ENCODE results near the gene APOA4. TPM values are rescaled to one million over a fixed set of nuclear protein-coding genes. Genes with fewer than 3 reads are reported as not detected.

The APOA4 gene
- total RNA-seq, 2 donors from 2014 or later: not detected

- TF ChIP-seq CTCF (IDR thresholded peaks at IDR 0.05): no peak
- Histone ChIP-seq H3K27me3 (no peaks in the 10 kb centered on the region), H3K36me3 (no peaks in the 10 kb centered on the region), H3K9ac (ENCODE audit: low read depth in 2 of 2, low read length in 2 of 2) (no peak overlapping the region), H3K27ac (no peak overlapping the region), H3K4me1 (no peaks in the 10 kb centered on the region), H3K9me3 (no peaks in the 10 kb centered on the region), H3K4me3 (no peak overlapping the region)
- no peak for DNase-seq
- intact Hi-C loops (cut with DNase I): no loop called here
These were observed 25.3 kb downstream of the APOA4 start for GRCh38 chr11:116797816-116798215.

GRCh38 chr11:116796548-116796947 is 26.6 kb downstream of the APOA4 start:
- no peak for DNase-seq
- Histone ChIP-seq H3K9ac (ENCODE audit: low read depth in 2 of 2, low read length in 2 of 2) (no peak overlapping the region), H3K27me3 (no peaks in the 10 kb centered on the region), H3K27ac (no peak overlapping the region), H3K4me1 (no peaks in the 10 kb centered on the region), H3K9me3 (no peaks in the 10 kb centered on the region), H3K4me3 (no peak overlapping the region), H3K36me3 (no peaks in the 10 kb centered on the region)
- intact Hi-C loops (cut with DNase I): no loop called here
- TF ChIP-seq CTCF (IDR thresholded peaks at IDR 0.05): no peak

- no peaks in the 10 kb centered on the region for H3K36me3 ChIP-seq
- H3K9me3 ChIP-seq: no peaks in the 10 kb centered on the region
- H3K27ac ChIP-seq: no peak overlapping the region
- H3K4me3 ChIP-seq: no peak overlapping the region
- no peak for DNase-seq
- H3K4me1 ChIP-seq: no peaks in the 10 kb centered on the region
- no peak overlapping the region for H3K9ac ChIP-seq (ENCODE audit: low read depth in 2 of 2, low read length in 2 of 2)
- intact Hi-C loops (cut with DNase I): loop anchor here (5.0 kb wide), 2 partner anchors 42 to 432 kb away; partner anchors contain the start of gene APOA1
- no peak for TF ChIP-seq CTCF (IDR thresholded peaks at IDR 0.05)
- no peaks in the 10 kb centered on the region for H3K27me3 ChIP-seq
These were observed 28.3 kb downstream of the APOA4 start for GRCh38 chr11:116794851-116795250.

GRCh38 chr11:116793772-116794097 is 29.4 kb downstream of the APOA4 start:
- no peak for TF ChIP-seq CTCF (IDR thresholded peaks at IDR 0.05)
- H3K4me1 ChIP-seq: no peaks in the 10 kb centered on the region
- H3K9ac ChIP-seq (ENCODE audit: low read depth in 2 of 2, low read length in 2 of 2): no peak overlapping the region
- no peak overlapping the region for H3K27ac ChIP-seq
- H3K27me3 ChIP-seq: no peaks in the 10 kb centered on the region
- intact Hi-C loops (cut with DNase I): loop anchor here (5.0 kb wide), 2 partner anchors 44 to 434 kb away; partner anchors contain the start of gene APOA1
- H3K36me3 ChIP-seq: no peaks in the 10 kb centered on the region
- DNase-seq: no peak
- H3K9me3 ChIP-seq: no peaks in the 10 kb centered on the region
- no peak overlapping the region for H3K4me3 ChIP-seq

- Histone ChIP-seq H3K27me3 (no peaks in the 10 kb centered on the region), H3K4me3 (no peak overlapping the region), H3K27ac (no peak overlapping the region), H3K9ac (ENCODE audit: low read depth in 2 of 2, low read length in 2 of 2) (no peak overlapping the region), H3K4me1 (no peaks in the 10 kb centered on the region), H3K9me3 (no peaks in the 10 kb centered on the region), H3K36me3 (no peaks in the 10 kb centered on the region)
- no peak for TF ChIP-seq CTCF (IDR thresholded peaks at IDR 0.05)
- DNase-seq: no peak
- intact Hi-C loops (cut with DNase I): loop anchor here (5.0 kb wide), 2 partner anchors 44 to 434 kb away; partner anchors contain the start of gene APOA1
These were observed 30.0 kb downstream of the APOA4 start for GRCh38 chr11:116792869-116793771.

Measured in colonic mucosa (tissue), 4 donors.